Globus pallidus (tissue), 1 donor: Measurements from ENCODE around the gene NSUN5.
A peak's percentile ranks its signal among the peaks of the same experiment; 100 is the strongest.
"Not testable (repeated sequence)": the region's sequence is repeated elsewhere in the genome, so short reads cannot be mapped to it uniquely, and the experiment has no call there.

Source experiments
- DNase-seq: peaks from one replicate; pipeline ENCODE4 v3.0.0-alpha.2; 2015; ENCODE audit warnings: low spot score

NSUN5 gene

GRCh38 chr7:73308665-73309214, at the start of gene NSUN5:
Gene NSUN5, minus strand, starts transcription at chr7:73308826. Its CDS starts 36 bp downstream, at chr7:73308790.
- DNase-seq = peak; percentile 74

- no peak for DNase-seq
Observed at GRCh38 chr7:73356159-73356558, 47.5 kb upstream of the NSUN5 start.

- DNase-seq = no peak
Observed at GRCh38 chr7:73354821-73355220, 46.2 kb upstream of the NSUN5 start.

GRCh38 chr7:73354196-73354595, 45.6 kb upstream of the NSUN5 start:
- no peak for DNase-seq

GRCh38 chr7:73353243-73353642, 44.6 kb upstream of the NSUN5 start:
- no peak for DNase-seq

GRCh38 chr7:73352784-73353183, 44.2 kb upstream of the NSUN5 start:
- no peak for DNase-seq

- DNase-seq = no peak
Observed at GRCh38 chr7:73351447-73352167, 43.0 kb upstream of the NSUN5 start.

- no peak for DNase-seq
Observed at GRCh38 chr7:73350306-73351068, 41.9 kb upstream of the NSUN5 start.

- no peak for DNase-seq
Observed at GRCh38 chr7:73349763-73350162, 41.1 kb upstream of the NSUN5 start.

- DNase-seq = no peak
Observed at GRCh38 chr7:73345951-73346350, 37.3 kb upstream of the NSUN5 start.

GRCh38 chr7:73345538-73345937, 36.9 kb upstream of the NSUN5 start:
- no peak for DNase-seq

- DNase-seq = peak; percentile 49
Observed at GRCh38 chr7:73343671-73344380, 35.2 kb upstream of the NSUN5 start.

- DNase-seq = peak; percentile 41
Observed at GRCh38 chr7:73342645-73343044, 34.0 kb upstream of the NSUN5 start.

GRCh38 chr7:73341877-73342276, 33.3 kb upstream of the NSUN5 start:
- DNase-seq = no peak

GRCh38 chr7:73340514-73340913, 31.9 kb upstream of the NSUN5 start:
- no peak for DNase-seq

GRCh38 chr7:73338321-73338720, 29.7 kb upstream of the NSUN5 start:
- no peak for DNase-seq

GRCh38 chr7:73332447-73332846, 23.8 kb upstream of the NSUN5 start:
- no peak for DNase-seq

GRCh38 chr7:73330772-73331171, 22.1 kb upstream of the NSUN5 start:
- no peak for DNase-seq

- DNase-seq = no peak
Observed at GRCh38 chr7:73329861-73330581, 21.4 kb upstream of the NSUN5 start.

GRCh38 chr7:73328696-73329095, 20.1 kb upstream of the NSUN5 start:
- DNase-seq = no peak

GRCh38 chr7:73327922-73328321, 19.3 kb upstream of the NSUN5 start, which contains the start of the genes FKBP6 and TRIM50:
Gene FKBP6, plus strand, starts transcription at chr7:73328161. Its CDS starts 268 bp downstream, at chr7:73328429.
Gene TRIM50, minus strand, starts transcription at chr7:73328082. Its CDS starts 3,295 bp downstream, at chr7:73324787.
- DNase-seq = not testable (repeated sequence)

GRCh38 chr7:73327449-73327848, 18.8 kb upstream of the NSUN5 start:
- DNase-seq = not testable (repeated sequence)
